ENCODE measurements around the gene GLT6D1.

The GLT6D1 gene

GRCh38 chr9:135584371-135584770 lies 55.0 kb downstream of the GLT6D1 start:
- DNase-seq (ENCODE audit: low spot score), result no peak

GRCh38 chr9:135583688-135584011 lies 55.7 kb downstream of the GLT6D1 start:
- DNase-seq (ENCODE audit: low spot score), result no peak

GRCh38 chr9:135582966-135583687 lies 56.2 kb downstream of the GLT6D1 start:
- DNase-seq (ENCODE audit: low spot score), result no peak

- no peak for DNase-seq (ENCODE audit: low spot score)
These were observed 56.8 kb downstream of the GLT6D1 start for GRCh38 chr9:135582541-135582940.

- no peak for DNase-seq (ENCODE audit: low spot score)
These were observed 57.5 kb downstream of the GLT6D1 start for GRCh38 chr9:135581636-135582426.

GRCh38 chr9:135580664-135581380 lies 58.5 kb downstream of the GLT6D1 start:
- DNase-seq (ENCODE audit: low spot score), result no peak

- DNase-seq (ENCODE audit: low spot score), result no peak
These were observed 59.3 kb downstream of the GLT6D1 start for GRCh38 chr9:135579889-135580660.

GRCh38 chr9:135579356-135579755 lies 60.0 kb downstream of the GLT6D1 start:
- DNase-seq (ENCODE audit: low spot score), result no peak

- no peak for DNase-seq (ENCODE audit: low spot score)
These were observed 62.1 kb downstream of the GLT6D1 start for GRCh38 chr9:135577256-135577655.

GRCh38 chr9:135575995-135576631 lies 63.2 kb downstream of the GLT6D1 start:
- no peak for DNase-seq (ENCODE audit: low spot score)

- DNase-seq (ENCODE audit: low spot score), result no peak
These were observed 64.4 kb downstream of the GLT6D1 start for GRCh38 chr9:135574943-135575342.

GRCh38 chr9:135574331-135574730 lies 65.0 kb downstream of the GLT6D1 start:
- no peak for DNase-seq (ENCODE audit: low spot score)
